DOHH2 (cell line): ENCODE measurements around the gene HSPA2.

Source experiments
- H3F3A ChIP-seq: fragments of 200-600 bp; sonication (generic), shearing (Covaris generic); 2 replicates; pipeline ENCODE4 v1.6.0; 2016; ENCODE audit warnings: antibody characterized with exemption, mild to moderate bottlenecking; ENCODE audit not compliant: control insufficient read depth, insufficient read depth
- H3K27ac ChIP-seq: fragments of 200-600 bp; sonication (generic); 2 replicates; pipeline ENCODE4 v1.5.1; 2014; ENCODE audit warnings: low read depth, mild to moderate bottlenecking, low read length, moderate library complexity
- H3K27me3 ChIP-seq: fragments of 200-600 bp; sonication (generic); 2 replicates; pipeline ENCODE4 v1.6.1; 2014; ENCODE audit warnings: mild to moderate bottlenecking, low read length, mixed read lengths; ENCODE audit not compliant: control insufficient read depth
- H3K36me3 ChIP-seq: fragments of 200-600 bp; sonication (generic); 2 replicates; pipeline ENCODE4 v1.6.1; 2014; ENCODE audit warnings: mild to moderate bottlenecking, low read length, moderate library complexity, mixed read lengths; ENCODE audit not compliant: control insufficient read depth
- H3K4me1 ChIP-seq: fragments of 200-600 bp; sonication (generic); 2 replicates; pipeline ENCODE4 v1.6.1; 2014; ENCODE audit warnings: mild to moderate bottlenecking, low read length, mixed read lengths; ENCODE audit not compliant: control insufficient read depth
- H3K4me2 ChIP-seq: fragments of 200-600 bp; sonication (generic); 2 replicates; pipeline ENCODE4 v1.6.0; 2014; ENCODE audit warnings: mild to moderate bottlenecking, low read length, moderate library complexity
- H3K4me3 ChIP-seq: fragments of 200-600 bp; sonication (generic); 2 replicates; pipeline ENCODE4 v1.5.1; 2014; ENCODE audit warnings: mild to moderate bottlenecking, low read length, mixed read lengths
- H3K79me2 ChIP-seq: fragments of 200-600 bp; sonication (generic); 2 replicates; pipeline ENCODE4 v1.6.1; 2014; ENCODE audit warnings: mild to moderate bottlenecking, low read length, mixed read lengths; ENCODE audit not compliant: control insufficient read depth
- H3K9me2 ChIP-seq: fragments of 200-600 bp; sonication (generic); replicated peaks from 2 replicates; pipeline ENCODE4 v1.6.1; 2014; ENCODE audit warnings: mild to moderate bottlenecking, low read length, mixed read lengths; ENCODE audit not compliant: control insufficient read depth
- H3K9me3 ChIP-seq: fragments of 200-600 bp; sonication (generic); 2 replicates; pipeline ENCODE4 v1.6.1; 2014; ENCODE audit warnings: antibody characterized with exemption, low read length, mixed read lengths; ENCODE audit not compliant: control insufficient read depth, insufficient read depth
- H4K20me1 ChIP-seq: fragments of 200-600 bp; sonication (generic); 2 replicates; pipeline ENCODE4 v1.6.0; 2014; ENCODE audit warnings: low read depth, mild to moderate bottlenecking, antibody characterized with exemption, low read length, moderate library complexity; ENCODE audit not compliant: control insufficient read depth, insufficient read depth
- EZH2phosphoT487 ChIP-seq: fragments of 200-600 bp; sonication (generic); IDR thresholded peaks from 2 replicates; pipeline ENCODE4 v1.6.1; 2017; ENCODE audit warnings: borderline replicate concordance, mild to moderate bottlenecking, antibody characterized with exemption, low read length, moderate library complexity, mixed read lengths
- TF ChIP-seq, protein P1 (sequence below): fragments of 200-600 bp; sonication (generic); IDR thresholded peaks from one replicate; pipeline ENCODE4 v1.5.1; 2014; ENCODE audit warnings: antibody characterized with exemption, mild to moderate bottlenecking, low read depth, low read length; ENCODE audit not compliant: poor library complexity, severe bottlenecking

Gene HSPA2

DNA sequence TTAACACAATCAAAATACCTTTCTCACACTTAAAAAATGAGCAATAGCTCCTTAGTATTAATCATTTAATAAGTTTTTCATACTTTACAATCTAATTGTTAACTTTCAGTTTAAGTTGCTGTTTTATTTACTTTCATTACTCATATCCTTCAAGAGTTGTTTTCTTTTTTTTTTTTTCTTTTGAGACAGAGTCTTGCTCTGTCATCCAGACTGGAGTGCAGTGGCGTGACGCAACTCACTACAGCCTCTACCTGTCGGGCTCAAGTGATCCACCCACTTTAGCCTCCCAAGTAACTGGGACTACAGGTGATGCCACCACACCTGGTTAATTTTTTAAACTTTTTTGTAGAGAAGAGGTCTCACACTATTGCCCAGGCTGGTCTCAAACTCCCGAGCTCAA, 19.8 kb upstream of the HSPA2 start:
- Histone ChIP-seq H3K9me2 (no peaks in the 10 kb centered on the region), H3F3A (peaks cover 11% of the 10 kb centered on the region; the same call in 1 of the 2 replicates), H3K27ac (no peak overlapping the region), H3K4me2 (no peak overlapping the region), H3K4me3 (no peak overlapping the region), H3K79me2 (peaks cover 65% of the 10 kb centered on the region), H4K20me1 (peaks cover 10% of the 10 kb centered on the region; the same call in 1 of the 2 replicates), H3K27me3 (no peaks in the 10 kb centered on the region), H3K36me3 (peaks cover 47% of the 10 kb centered on the region), H3K9me3 (no peaks in the 10 kb centered on the region), H3K4me1 (no peaks in the 10 kb centered on the region)
- TF ChIP-seq, protein P1, sequence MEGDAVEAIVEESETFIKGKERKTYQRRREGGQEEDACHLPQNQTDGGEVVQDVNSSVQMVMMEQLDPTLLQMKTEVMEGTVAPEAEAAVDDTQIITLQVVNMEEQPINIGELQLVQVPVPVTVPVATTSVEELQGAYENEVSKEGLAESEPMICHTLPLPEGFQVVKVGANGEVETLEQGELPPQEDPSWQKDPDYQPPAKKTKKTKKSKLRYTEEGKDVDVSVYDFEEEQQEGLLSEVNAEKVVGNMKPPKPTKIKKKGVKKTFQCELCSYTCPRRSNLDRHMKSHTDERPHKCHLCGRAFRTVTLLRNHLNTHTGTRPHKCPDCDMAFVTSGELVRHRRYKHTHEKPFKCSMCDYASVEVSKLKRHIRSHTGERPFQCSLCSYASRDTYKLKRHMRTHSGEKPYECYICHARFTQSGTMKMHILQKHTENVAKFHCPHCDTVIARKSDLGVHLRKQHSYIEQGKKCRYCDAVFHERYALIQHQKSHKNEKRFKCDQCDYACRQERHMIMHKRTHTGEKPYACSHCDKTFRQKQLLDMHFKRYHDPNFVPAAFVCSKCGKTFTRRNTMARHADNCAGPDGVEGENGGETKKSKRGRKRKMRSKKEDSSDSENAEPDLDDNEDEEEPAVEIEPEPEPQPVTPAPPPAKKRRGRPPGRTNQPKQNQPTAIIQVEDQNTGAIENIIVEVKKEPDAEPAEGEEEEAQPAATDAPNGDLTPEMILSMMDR = no peak
- no peak for TF ChIP-seq EZH2phosphoT487

DNA sequence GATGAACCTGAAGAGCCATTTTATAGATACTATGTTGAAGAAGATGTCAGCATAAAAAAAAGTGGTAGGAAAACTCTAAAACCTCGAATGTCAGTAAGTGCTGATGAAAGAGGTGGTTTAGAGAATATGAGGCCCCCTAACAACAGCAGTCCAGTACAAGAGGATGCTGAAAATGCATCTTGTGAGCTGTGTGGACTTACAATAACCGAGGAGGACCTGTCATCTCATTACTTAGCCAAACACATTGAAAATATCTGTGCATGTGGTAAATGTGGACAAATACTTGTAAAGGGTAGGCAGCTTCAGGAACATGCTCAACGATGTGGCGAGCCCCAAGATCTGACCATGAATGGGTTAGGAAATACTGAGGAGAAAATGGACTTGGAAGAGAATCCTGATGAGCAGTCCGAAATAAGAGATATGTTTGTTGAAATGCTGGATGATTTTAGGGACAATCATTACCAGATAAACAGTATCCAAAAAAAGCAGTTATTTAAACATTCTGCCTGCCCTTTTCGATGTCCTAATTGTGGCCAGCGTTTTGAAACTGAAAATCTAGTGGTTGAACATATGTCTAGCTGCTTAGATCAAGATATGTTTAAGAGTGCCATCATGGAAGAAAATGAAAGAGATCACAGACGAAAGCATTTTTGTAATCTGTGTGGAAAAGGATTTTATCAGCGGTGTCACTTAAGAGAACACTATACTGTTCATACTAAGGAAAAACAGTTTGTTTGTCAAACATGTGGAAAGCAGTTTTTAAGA, 17.8 kb upstream of the HSPA2 start:
- Histone ChIP-seq H3F3A (peaks cover 10% of the 10 kb centered on the region; the same call in 1 of the 2 replicates), H3K27me3 (no peaks in the 10 kb centered on the region), H3K4me3 (no peak overlapping the region), H3K27ac (no peak overlapping the region), H4K20me1 (no peaks in the 10 kb centered on the region; the same call in 1 of the 2 replicates), H3K4me2 (no peak overlapping the region), H3K4me1 (no peaks in the 10 kb centered on the region), H3K9me3 (no peaks in the 10 kb centered on the region), H3K79me2 (peaks cover 45% of the 10 kb centered on the region), H3K9me2 (no peaks in the 10 kb centered on the region), H3K36me3 (peaks cover 37% of the 10 kb centered on the region)
- no peak for TF ChIP-seq EZH2phosphoT487
- TF ChIP-seq, protein P1 = no peak

DNA sequence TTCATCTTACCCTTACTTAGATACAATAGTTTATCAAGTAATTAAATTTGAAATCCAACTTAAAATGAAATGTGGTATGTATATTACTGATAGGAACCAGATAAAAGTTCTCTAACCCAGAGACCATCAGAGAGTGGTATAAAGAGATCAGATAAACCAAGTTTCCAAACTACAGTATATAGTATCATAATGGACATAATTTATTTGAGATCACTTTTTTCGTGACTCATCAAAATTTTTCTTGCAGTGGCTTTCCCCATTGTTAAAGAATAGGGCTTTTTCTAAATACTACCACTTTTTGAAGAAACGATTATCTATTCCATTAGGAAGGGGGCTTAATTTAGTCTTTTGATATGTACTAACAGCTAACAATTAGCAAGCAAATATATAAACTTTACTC, 15.2 kb upstream of the HSPA2 start:
- Histone ChIP-seq H3F3A (peaks cover 21% of the 10 kb centered on the region), H3K36me3 (peaks cover 33% of the 10 kb centered on the region), H3K4me1 (no peaks in the 10 kb centered on the region), H3K4me2 (no peak overlapping the region), H3K4me3 (no peak overlapping the region), H3K27me3 (no peaks in the 10 kb centered on the region), H3K27ac (no peak overlapping the region), H3K9me2 (no peaks in the 10 kb centered on the region), H4K20me1 (no peaks in the 10 kb centered on the region), H3K79me2 (peaks cover 21% of the 10 kb centered on the region), H3K9me3 (no peaks in the 10 kb centered on the region)
- TF ChIP-seq EZH2phosphoT487 = no peak
- TF ChIP-seq, protein P1 = no peak
